ENCODE results near the gene NFX1. TPM values are rescaled to one million over a fixed set of nuclear protein-coding genes. Genes with fewer than 3 reads are reported as not detected.

Gene NFX1
- total RNA-seq, 1 experiment from 2014 or later: 40.0 TPM

- no peak overlapping the region for H3K4me3 ChIP-seq (ENCODE audit: low read depth, low read length, poor library complexity, severe bottlenecking)
- peak; percentile 38 for DNase-seq (ENCODE audit: low spot score)
- ChIA-PET POLR2A (ENCODE audit: low non-redundant PET) (no interaction called here), CTCF (interaction anchor here (0.7 to 1.2 kb wide), 3 partner anchors 12 to 129 kb away, joined by 3 read pairs; partner anchors contain the start of gene AQP7)
- TF ChIP-seq EZH2 (IDR thresholded peaks at IDR 0.05; ENCODE audit: borderline replicate concordance, low read depth, low read length, poor library complexity, severe bottlenecking) (no peak), CTCF (conservative IDR thresholded peaks at IDR 0.05; ENCODE audit: low read depth, low read length) (peak; percentile 77)
- H3K27ac ChIP-seq (ENCODE audit: low read depth, low read length, poor library complexity, severe bottlenecking): no peak overlapping the region
- BruUV-seq (replicated peaks): no TSS peak
- H3K36me3 ChIP-seq (ENCODE audit: insufficient read depth, low read length, poor library complexity, severe bottlenecking): no peaks in the 10 kb centered on the region
- intact Hi-C loops (cut with micrococcal nuclease; ENCODE audit: unreplicated experiment): no loop called here
- no peaks in the 10 kb centered on the region for H3K4me1 ChIP-seq (ENCODE audit: insufficient read depth, low read length, poor library complexity, severe bottlenecking)
- peaks cover 5% of the 10 kb centered on the region for H3K27me3 ChIP-seq (replicated peaks; ENCODE audit: insufficient read depth, low read depth, low read length, poor library complexity)
- no peaks in the 10 kb centered on the region for H3K9me3 ChIP-seq (ENCODE audit: low read depth, low read length, poor library complexity, severe bottlenecking)
Observed at GRCh38 chr9:33415501-33416038, 125.3 kb downstream of the NFX1 start.

- Histone ChIP-seq H3K9me3 (ENCODE audit: low read depth, low read length, poor library complexity, severe bottlenecking) (no peaks in the 10 kb centered on the region), H3K4me3 (ENCODE audit: low read depth, low read length, poor library complexity, severe bottlenecking) (no peak overlapping the region), H3K27me3 (replicated peaks; ENCODE audit: insufficient read depth, low read depth, low read length, poor library complexity) (peaks cover 5% of the 10 kb centered on the region), H3K36me3 (ENCODE audit: insufficient read depth, low read length, poor library complexity, severe bottlenecking) (no peaks in the 10 kb centered on the region), H3K27ac (ENCODE audit: low read depth, low read length, poor library complexity, severe bottlenecking) (no peak overlapping the region), H3K4me1 (ENCODE audit: insufficient read depth, low read length, poor library complexity, severe bottlenecking) (no peaks in the 10 kb centered on the region)
- no peak for DNase-seq (ENCODE audit: low spot score)
- BruUV-seq (replicated peaks): no TSS peak
- intact Hi-C loops (cut with micrococcal nuclease; ENCODE audit: unreplicated experiment): no loop called here
- TF ChIP-seq EZH2 (IDR thresholded peaks at IDR 0.05; ENCODE audit: borderline replicate concordance, low read depth, low read length, poor library complexity, severe bottlenecking): no peak
- no peak for TF ChIP-seq CTCF (conservative IDR thresholded peaks at IDR 0.05; ENCODE audit: low read depth, low read length)
- ChIA-PET POLR2A (ENCODE audit: low non-redundant PET) (no interaction called here), CTCF (no interaction called here)
Observed at GRCh38 chr9:33416996-33417395, 126.7 kb downstream of the NFX1 start.

GRCh38 chr9:33418090-33418489 lies 127.8 kb downstream of the NFX1 start:
- TF ChIP-seq CTCF (conservative IDR thresholded peaks at IDR 0.05; ENCODE audit: low read depth, low read length): no peak
- no peak for TF ChIP-seq EZH2 (IDR thresholded peaks at IDR 0.05; ENCODE audit: borderline replicate concordance, low read depth, low read length, poor library complexity, severe bottlenecking)
- H3K4me1 ChIP-seq (ENCODE audit: insufficient read depth, low read length, poor library complexity, severe bottlenecking): no peaks in the 10 kb centered on the region
- no peaks in the 10 kb centered on the region for H3K36me3 ChIP-seq (ENCODE audit: insufficient read depth, low read length, poor library complexity, severe bottlenecking)
- peaks cover 5% of the 10 kb centered on the region for H3K27me3 ChIP-seq (replicated peaks; ENCODE audit: insufficient read depth, low read depth, low read length, poor library complexity)
- H3K9me3 ChIP-seq (ENCODE audit: low read depth, low read length, poor library complexity, severe bottlenecking): no peaks in the 10 kb centered on the region
- no peak overlapping the region for H3K27ac ChIP-seq (ENCODE audit: low read depth, low read length, poor library complexity, severe bottlenecking)
- no TSS peak for BruUV-seq (replicated peaks)
- H3K4me3 ChIP-seq (ENCODE audit: low read depth, low read length, poor library complexity, severe bottlenecking): no peak overlapping the region
- POLR2A ChIA-PET (ENCODE audit: low non-redundant PET): no interaction called here
- CTCF ChIA-PET: no interaction called here
- intact Hi-C loops (cut with micrococcal nuclease; ENCODE audit: unreplicated experiment): no loop called here
- DNase-seq (ENCODE audit: low spot score): no peak
